HEK293 (cell line): ENCODE measurements around the gene DNAAF8.

ENCODE experiments used
- CTCF ChIP-seq: fragments of 450-650 bp; formaldehyde crosslinking; IDR thresholded peaks from 2 replicates; pipeline ENCODE4 v1.5.1; 2016; ENCODE audit warnings: missing biosample characterization, missing genetic modification characterization
- YY1 ChIP-seq: fragments of 450-650 bp; formaldehyde crosslinking; IDR thresholded peaks from 2 replicates; pipeline ENCODE4 v1.5.1; 2018; ENCODE audit warnings: missing biosample characterization, missing genetic modification characterization
- ZNF133 ChIP-seq: fragments of 450-650 bp; formaldehyde crosslinking; IDR thresholded peaks from 2 replicates; pipeline ENCODE4 v1.5.1; 2016; ENCODE audit warnings: missing biosample characterization, missing genetic modification characterization
- ZNF350 ChIP-seq: fragments of 450-650 bp; formaldehyde crosslinking; IDR thresholded peaks from 2 replicates; pipeline ENCODE4 v1.5.0; 2017; ENCODE audit warnings: missing biosample characterization, mild to moderate bottlenecking, missing genetic modification characterization
- ZNF449 ChIP-seq: fragments of 450-650 bp; formaldehyde crosslinking; IDR thresholded peaks from 2 replicates; pipeline ENCODE4 v1.5.1; 2017; ENCODE audit warnings: missing biosample characterization, mild to moderate bottlenecking, missing genetic modification characterization, moderate library complexity
- ZNF785 ChIP-seq: fragments of 450-650 bp; formaldehyde crosslinking; IDR thresholded peaks from 2 replicates; pipeline ENCODE4 v1.5.1; 2016; ENCODE audit warnings: missing biosample characterization, missing genetic modification characterization

GRCh38 chr16:4771646-4772045 lies 37.3 kb downstream of the DNAAF8 start:
- TF ChIP-seq CTCF (tag by site-specific recombination) (no peak), ZNF449 (no peak), ZNF133 (tag by site-specific recombination) (no peak), YY1 (tag by site-specific recombination) (no peak), ZNF350 (no peak), ZNF785 (no peak)
